HG03342 (cell line): Measurements from ENCODE around the gene SAMM50.

Experiments used
- ATAC-seq: cut with Tn5 transposase; IDR thresholded peaks from one replicate; pipeline ENCODE4 v1.9.1; 2021; ENCODE audit warnings: mild to moderate bottlenecking, moderate library complexity; ENCODE audit not compliant: unreplicated experiment

SAMM50 gene

DNA sequence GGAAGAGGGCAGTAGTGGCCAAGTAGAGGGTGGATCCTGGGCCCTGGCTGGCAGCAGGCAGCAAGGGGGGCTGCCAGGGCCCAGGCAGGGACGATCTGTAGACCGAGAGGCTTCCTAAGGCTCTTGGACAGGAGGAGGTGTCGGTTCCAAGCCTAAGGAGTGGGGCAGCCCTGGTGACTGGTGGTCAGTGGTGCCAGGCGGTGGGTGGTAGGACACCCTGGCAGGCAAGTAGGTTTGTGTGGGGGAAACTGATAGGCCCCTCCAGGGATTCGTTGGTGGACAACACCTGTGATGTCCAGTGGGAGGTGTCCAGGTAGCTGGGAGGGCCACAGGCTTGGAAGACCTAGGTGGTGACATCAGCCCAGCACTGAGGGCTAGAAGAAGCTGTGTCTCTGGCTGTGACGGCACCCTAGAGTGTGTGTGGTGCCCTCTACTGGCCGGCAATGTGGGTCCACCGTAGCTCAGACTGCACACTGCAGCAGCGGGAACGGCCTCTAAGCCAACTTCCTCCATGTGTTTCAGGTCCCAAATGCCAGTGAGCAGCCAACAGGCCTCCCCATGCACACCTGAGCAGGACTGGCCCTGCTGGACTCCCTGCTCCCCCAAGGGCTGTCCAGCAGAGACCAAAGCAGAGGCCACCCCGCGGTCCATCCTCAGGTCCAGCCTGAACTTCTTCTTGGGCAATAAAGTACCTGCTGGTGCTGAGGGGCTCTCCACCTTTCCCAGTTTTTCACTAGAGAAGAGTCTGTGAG, 9.4 kb upstream of the SAMM50 start:
- ATAC-seq = peak; percentile 44

- ATAC-seq = no peak
These were observed 8.9 kb upstream of the SAMM50 start for GRCh38 chr22:43946384-43946667.

GRCh38 chr22:43948836-43949406, 6.3 kb upstream of the SAMM50 start:
- ATAC-seq = no peak

DNA sequence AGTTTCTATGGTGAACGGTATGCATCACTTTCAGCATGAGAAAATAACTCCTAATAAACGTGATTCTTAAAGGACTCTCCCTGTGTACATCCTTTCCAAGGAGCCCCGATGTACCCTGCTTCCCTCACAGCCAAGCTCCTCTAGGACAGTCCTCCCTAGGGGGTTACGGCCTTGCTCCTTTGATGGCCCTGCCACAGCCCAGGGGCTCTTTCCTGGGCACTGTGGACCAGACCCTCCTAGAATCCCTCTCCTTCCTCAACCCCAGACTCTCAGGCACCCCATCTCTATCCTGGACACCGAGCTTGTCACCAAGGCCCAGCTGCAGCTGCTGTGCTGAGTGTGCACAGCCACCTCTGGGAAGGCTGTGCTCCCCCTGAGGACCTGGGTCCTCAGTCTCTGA, 3.9 kb upstream of the SAMM50 start:
- ATAC-seq = no peak

DNA sequence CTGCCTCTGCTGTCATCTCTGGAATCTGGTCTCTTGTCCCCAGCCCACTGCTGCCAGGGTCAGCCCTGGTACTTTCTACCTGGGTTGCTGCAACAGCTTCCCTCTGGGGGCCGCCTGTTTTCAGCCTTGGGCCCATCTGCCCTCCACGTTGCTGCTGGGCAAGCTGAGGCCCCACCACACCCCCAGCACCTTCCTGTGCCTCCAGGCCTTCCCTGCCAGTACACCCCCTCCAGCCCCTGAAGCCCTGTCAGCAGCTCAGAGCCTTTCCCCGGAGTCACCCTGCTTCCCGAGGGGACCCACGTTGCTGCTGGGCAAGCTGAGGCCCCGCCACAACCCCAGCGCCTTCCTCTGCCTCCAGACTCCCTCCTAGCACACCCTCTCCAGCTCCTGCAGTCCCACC, 3.3 kb upstream of the SAMM50 start:
- no peak for ATAC-seq

DNA sequence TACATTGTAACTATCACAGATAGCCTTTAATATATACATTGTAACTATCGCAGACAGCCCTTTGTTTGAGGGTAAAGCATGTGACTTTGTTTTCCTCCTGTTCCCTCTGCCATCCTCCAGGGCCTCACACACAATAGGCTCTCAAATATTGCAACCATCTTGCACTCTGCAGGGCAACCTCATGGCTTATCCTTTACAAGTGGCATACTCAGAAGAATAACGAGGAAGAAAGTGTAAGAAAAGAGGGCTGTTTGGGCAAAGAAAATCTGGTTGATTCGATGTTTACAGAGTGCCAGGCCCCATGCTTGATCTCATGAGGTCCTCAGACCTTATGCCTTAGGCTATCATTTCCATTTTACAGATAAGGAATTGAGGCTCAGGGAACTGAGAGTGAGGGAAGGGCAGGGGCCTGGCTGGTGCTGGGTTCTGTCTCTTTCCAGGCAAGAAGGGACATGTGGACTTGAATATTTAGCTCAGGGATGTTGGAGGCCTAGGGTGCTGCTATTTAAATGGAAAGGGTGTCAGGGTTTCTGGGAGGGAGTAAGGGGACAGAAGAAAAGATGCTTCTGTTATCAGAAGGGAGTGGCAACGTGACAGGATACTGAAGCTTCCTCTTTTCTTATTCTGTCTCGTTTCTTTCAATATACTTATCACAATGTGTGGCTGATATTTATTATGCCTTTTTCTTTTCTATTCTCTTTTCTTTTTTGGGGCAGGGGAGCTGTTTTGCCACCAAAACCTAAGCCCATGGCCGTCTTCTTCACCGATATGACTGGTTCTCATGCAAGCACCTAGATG, 1.1 kb upstream of the SAMM50 start:
- ATAC-seq = no peak

GRCh38 chr22:43955883-43956782, 891 bp downstream of the SAMM50 start:
- ATAC-seq = peak; percentile 18

DNA sequence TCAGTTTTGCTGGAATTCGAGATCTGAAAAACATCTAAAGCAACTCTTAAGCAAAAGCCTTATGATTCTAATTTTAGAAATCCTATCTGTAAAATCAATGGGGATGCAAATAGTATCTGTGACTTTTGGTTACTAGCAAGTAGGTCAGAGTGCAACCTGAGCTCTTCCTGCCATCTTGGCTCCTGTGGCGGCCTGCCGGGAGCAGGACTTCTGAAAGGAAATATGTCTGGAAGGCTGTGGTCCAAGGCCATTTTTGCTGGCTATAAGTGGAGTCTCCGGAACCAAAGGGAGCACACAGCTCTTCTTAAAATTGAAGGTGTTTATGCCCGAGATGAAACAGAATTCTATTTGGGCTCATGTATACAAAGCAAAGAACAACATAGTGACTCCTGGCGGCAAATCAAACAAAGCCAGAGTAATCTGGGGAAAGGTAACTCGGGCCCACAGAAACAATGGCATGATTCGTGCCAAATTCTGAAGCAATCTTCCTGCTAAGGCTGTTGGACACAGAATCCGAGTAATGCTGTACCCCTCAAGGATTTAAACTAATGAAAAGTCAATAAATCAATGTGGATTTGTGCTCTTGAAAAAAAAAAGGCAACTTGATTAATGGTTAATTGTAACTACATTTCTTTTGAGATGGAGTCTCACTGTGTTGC, 1.7 kb downstream of the SAMM50 start:
- ATAC-seq = no peak

DNA sequence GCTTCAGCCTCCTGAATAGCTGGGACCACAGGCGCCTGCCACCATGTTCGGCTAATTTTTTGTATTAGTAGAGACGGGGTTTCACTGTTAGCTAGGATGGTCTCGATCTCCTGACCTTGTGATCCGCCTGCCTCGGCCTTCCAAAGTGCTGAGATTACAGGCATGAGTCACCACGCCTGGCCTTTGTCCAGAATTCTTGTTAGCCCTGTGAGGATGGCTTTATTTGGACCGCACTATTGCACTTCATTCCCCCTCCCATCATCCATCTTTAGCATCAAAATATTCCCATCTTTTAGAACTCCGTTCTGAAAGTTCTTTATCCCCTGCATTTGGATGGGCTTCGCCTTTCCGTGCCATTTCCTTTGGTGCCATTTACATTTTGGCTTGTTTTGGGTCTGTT, 2.6 kb downstream of the SAMM50 start:
- no peak for ATAC-seq

GRCh38 chr22:43964314-43964857, 9.1 kb downstream of the SAMM50 start:
- ATAC-seq = no peak

DNA sequence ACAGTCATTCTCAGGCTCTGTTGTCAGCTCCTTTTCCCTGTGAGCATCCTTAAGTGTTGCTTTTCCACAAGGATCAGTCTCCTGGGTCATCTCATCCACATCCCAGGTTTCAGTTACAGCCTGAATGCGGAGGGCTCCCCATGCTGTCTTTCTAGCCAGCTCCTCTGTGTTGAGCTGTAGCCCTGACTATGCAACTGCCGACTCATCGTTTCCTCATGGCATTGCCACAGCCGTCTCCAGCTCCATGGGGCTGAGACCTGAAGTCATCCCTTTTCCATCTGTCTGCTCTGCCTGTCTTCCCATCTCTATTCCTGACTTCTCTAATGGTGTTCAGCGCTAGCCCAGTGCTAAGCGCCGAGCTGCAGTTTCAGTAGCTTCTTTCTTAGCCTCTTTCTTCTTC, 11.8 kb downstream of the SAMM50 start:
- ATAC-seq = no peak

DNA sequence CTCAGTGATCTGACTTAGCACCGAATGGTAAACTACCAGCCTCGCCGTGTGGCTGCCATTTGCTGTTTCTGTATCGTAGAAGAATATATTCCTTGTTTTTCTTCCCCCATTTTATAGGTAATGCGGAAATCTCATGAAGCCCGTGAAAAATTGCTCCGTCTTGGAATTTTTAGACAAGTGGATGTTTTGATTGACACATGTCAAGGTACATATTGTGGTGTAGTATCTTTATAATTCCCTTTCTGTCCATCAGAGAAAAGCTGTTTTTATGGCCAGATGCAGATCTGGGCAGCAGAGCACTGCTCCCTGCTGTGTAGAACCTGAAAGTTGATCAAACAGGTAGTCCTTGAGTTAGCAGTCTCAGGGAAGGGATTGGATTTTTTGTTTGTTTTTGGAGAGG, 13.4 kb downstream of the SAMM50 start:
- no peak for ATAC-seq

DNA sequence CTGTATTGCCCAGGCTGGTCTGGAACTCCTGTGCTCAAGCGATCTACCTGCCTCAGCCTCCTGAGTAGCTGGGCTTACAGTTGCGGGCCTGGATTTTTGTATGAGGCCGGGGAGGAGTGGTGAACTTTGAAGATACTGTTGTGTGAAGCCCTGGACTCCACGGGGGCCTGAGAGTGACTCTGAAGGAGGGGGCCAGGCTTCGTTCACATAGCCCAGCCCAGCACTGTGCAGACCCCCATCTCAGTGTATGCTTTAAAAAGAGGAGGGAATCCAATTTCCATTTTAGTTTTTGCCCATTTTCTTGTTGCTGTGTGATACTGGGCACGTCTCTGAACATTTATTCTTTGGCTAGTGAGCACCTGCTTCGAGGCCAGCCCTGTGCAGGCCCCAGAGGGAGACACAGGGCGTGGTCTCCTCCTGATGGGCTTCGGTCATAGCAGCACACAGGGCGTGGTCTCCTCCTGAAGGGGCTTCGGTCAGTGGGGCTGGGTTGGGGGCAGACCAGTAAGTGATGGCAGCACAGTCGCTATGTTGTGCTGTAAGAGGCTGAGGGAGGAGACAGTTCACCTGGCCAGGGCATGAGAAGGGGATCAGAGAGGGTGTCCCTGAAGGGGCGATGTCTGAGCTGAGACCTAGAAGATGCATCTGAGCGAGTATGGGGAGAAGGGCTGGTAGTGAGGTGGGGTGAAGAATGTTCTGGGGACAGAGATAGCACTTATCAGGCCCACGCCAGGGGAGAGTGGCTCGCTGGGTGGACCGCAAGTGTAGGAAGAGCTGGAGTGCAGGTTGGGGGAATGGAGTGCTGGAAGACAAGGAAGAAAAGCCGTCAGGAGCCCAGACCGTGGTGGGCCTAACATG, 14.0 kb downstream of the SAMM50 start:
- ATAC-seq = no peak

DNA sequence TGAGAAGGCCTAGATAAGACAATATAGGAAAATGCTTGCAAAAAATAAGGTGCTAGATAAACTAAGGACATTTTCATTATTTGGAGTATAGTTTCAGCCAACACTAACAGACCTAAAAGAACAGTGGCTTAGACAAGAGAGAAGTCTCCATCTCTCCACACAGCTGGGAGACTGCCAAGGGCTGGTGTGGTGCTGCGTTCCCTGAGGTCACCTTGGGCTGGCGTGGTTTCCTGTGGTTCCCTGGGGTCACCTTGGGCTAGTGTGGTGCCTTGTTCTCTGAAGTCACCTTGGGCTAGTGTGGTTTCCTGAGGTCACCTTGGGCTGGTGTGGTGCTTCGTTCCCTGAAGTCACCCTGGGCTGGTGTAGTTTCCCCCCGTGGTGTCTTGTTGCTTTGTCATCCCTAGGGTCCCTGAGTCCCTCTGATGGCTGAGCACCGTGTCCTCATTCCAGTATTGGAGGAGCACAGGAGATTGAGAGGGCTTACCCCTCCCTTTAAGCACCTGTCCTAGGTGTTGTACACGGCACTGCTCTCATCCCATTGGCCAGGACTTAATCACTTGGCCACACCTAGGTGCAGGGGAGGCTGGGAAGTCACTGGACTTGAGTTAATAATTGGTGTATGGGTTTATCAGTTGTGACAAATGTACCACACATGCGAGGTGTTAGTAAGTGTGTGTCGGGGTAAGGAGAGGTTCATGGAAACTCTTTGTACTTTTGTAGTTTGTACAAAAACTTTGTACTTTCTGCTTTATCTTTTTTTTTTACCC, 14.9 kb downstream of the SAMM50 start:
- ATAC-seq = no peak

DNA sequence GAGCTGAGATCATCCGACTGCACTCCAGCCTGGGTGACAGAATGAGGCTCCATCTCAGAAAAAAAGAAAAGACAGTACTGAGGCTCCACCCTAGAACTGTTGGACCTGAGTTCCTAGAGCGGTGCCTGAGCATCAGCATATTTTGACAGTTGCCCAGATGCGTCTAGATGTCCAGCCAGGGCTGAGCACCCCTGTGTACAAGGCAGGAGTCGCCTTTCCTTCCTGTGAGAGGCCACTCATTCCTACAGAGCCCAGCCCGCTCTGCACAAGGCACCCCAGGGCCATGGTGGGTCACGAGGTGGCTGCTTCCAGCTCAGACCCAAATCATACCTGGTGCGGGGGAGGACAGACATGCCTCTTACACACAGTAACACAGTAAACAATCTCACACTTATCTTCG, 15.9 kb downstream of the SAMM50 start:
- ATAC-seq = no peak

GRCh38 chr22:43972931-43973462, 17.8 kb downstream of the SAMM50 start:
- ATAC-seq = no peak

GRCh38 chr22:43974028-43974545, 18.8 kb downstream of the SAMM50 start:
- no peak for ATAC-seq

GRCh38 chr22:43975041-43975440, 19.8 kb downstream of the SAMM50 start:
- ATAC-seq = no peak
